HG03095 (cell line): ENCODE data around the gene RAC3.

Experiments used
- ATAC-seq: cut with Tn5 transposase; IDR thresholded peaks from one replicate; pipeline ENCODE4 v1.9.1; 2021; ENCODE audit warnings: moderate library complexity; ENCODE audit not compliant: unreplicated experiment

Gene RAC3

GRCh38 chr17:82031303-82031884, at the start of gene RAC3:
Gene RAC3, plus strand, starts transcription at chr17:82031678. Its CDS starts 84 bp downstream, at chr17:82031762.
- no peak for ATAC-seq

- no peak for ATAC-seq
Observed at GRCh38 chr17:81983011-81983638, 48.4 kb upstream of the RAC3 start.

- ATAC-seq, result no peak
Observed at GRCh38 chr17:81983639-81984373, 47.7 kb upstream of the RAC3 start.

- ATAC-seq, result no peak
Observed at GRCh38 chr17:81984773-81985410, 46.6 kb upstream of the RAC3 start.

GRCh38 chr17:81986606-81987005, 44.9 kb upstream of the RAC3 start:
- ATAC-seq, result no peak

- ATAC-seq, result no peak
Observed at GRCh38 chr17:81987161-81987770, 44.2 kb upstream of the RAC3 start.

GRCh38 chr17:81990836-81991683, 40.4 kb upstream of the RAC3 start:
- no peak for ATAC-seq

GRCh38 chr17:81991684-81992305, 39.7 kb upstream of the RAC3 start:
- no peak for ATAC-seq

GRCh38 chr17:81992306-81993102, 39.0 kb upstream of the RAC3 start:
- no peak for ATAC-seq

- ATAC-seq, result no peak
Observed at GRCh38 chr17:81993729-81994592, 37.5 kb upstream of the RAC3 start.

GRCh38 chr17:81994593-81995462, 36.6 kb upstream of the RAC3 start:
- no peak for ATAC-seq

GRCh38 chr17:81995463-81996231, 35.8 kb upstream of the RAC3 start:
- ATAC-seq, result no peak

GRCh38 chr17:81996232-81996756, 35.2 kb upstream of the RAC3 start:
- no peak for ATAC-seq

GRCh38 chr17:81996757-81997441, 34.6 kb upstream of the RAC3 start:
- ATAC-seq, result no peak

GRCh38 chr17:81998212-81998611, 33.3 kb upstream of the RAC3 start:
- no peak for ATAC-seq
